Measurements from ENCODE around the gene MEX3B.

The MEX3B gene

GRCh38 chr15:82058026-82058425, 12.2 kb upstream of the MEX3B start:
- H2AFZ ChIP-seq (ENCODE audit: low read depth, low read length, severe bottlenecking): no peak overlapping the region
- no peaks in the 10 kb centered on the region for H3K79me2 ChIP-seq (ENCODE audit: insufficient read depth, low read length)
- no peak overlapping the region for H3K9ac ChIP-seq (ENCODE audit: low read length)
- TF ChIP-seq, protein P1, sequence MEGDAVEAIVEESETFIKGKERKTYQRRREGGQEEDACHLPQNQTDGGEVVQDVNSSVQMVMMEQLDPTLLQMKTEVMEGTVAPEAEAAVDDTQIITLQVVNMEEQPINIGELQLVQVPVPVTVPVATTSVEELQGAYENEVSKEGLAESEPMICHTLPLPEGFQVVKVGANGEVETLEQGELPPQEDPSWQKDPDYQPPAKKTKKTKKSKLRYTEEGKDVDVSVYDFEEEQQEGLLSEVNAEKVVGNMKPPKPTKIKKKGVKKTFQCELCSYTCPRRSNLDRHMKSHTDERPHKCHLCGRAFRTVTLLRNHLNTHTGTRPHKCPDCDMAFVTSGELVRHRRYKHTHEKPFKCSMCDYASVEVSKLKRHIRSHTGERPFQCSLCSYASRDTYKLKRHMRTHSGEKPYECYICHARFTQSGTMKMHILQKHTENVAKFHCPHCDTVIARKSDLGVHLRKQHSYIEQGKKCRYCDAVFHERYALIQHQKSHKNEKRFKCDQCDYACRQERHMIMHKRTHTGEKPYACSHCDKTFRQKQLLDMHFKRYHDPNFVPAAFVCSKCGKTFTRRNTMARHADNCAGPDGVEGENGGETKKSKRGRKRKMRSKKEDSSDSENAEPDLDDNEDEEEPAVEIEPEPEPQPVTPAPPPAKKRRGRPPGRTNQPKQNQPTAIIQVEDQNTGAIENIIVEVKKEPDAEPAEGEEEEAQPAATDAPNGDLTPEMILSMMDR (IDR thresholded peaks at IDR 0.05; ENCODE audit: insufficient read depth, low read length, poor library complexity, severe bottlenecking): no peak
- no peak for TF ChIP-seq EZH2phosphoT487 (conservative IDR thresholded peaks at IDR 0.05; ENCODE audit: low read length)
- no peak overlapping the region for H3K27ac ChIP-seq (ENCODE audit: low read depth, low read length)
- no peaks in the 10 kb centered on the region for H3K9me2 ChIP-seq (replicated peaks; ENCODE audit: insufficient read depth, low read length)
- no peaks in the 10 kb centered on the region for H4K20me1 ChIP-seq (ENCODE audit: low read depth, low read length)
- no peaks in the 10 kb centered on the region for H3K36me3 ChIP-seq (ENCODE audit: low read length)
- no peak overlapping the region for H3K4me3 ChIP-seq (ENCODE audit: insufficient read depth, low read length, poor library complexity, severe bottlenecking)
- 0 out of 2 replicates have a peak, but pooled peaks cover 3% of the 10 kb centered on the region for H3K27me3 ChIP-seq (ENCODE audit: low read length)
- no peaks in the 10 kb centered on the region for H3K9me3 ChIP-seq (ENCODE audit: insufficient read depth, low read length)
- no peaks in the 10 kb centered on the region for H3F3A ChIP-seq (ENCODE audit: insufficient read depth)
- H3K4me2 ChIP-seq (ENCODE audit: low read depth, low read length, poor library complexity, severe bottlenecking): no peak overlapping the region

DNA sequence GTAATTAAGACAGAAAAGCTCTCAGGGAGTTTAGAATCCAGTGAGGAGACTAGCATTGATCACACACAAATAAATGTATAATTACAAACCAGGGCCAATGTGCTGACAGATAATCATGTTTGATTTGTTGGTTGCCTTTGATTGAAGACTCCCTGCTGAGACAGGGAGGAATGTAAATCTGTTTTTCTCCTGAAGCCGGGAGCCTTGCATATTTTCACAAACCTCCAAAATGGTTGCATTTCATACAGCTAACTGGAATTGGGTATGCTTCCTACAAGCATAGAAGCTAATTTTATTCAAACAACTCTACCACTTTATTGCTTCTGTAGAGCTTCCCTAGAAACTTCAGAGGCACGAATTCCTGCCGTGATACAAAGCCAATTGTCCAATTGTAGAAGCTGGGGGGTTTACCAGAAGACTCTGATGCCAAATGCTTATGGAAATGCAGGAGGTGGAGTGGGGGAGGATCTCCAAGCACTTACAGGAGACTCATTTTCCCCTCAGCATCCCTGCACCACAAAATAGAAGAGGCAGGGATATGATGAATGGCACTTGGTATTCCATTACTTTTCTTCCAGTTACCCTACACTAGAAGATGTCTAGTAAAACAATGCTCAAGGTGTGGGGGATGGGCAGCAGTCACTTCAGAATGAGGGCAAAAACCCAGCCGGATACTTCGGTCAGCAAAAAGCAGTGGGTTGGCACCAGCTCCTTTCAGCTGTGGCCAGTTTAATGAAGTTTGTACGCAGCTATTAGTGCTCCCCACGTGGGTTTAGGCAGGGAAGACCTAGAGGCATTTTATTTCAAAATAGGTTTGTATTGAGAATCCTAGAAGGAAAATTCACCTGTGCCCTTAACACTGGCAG, 11.4 kb upstream of the MEX3B start:
- TF ChIP-seq, protein P1 (IDR thresholded peaks at IDR 0.05; ENCODE audit: insufficient read depth, low read length, poor library complexity, severe bottlenecking): no peak
- TF ChIP-seq EZH2phosphoT487 (conservative IDR thresholded peaks at IDR 0.05; ENCODE audit: low read length): no peak
- Histone ChIP-seq H3K9me2 (replicated peaks; ENCODE audit: insufficient read depth, low read length) (no peaks in the 10 kb centered on the region), H3K79me2 (ENCODE audit: insufficient read depth, low read length) (no peaks in the 10 kb centered on the region), H2AFZ (ENCODE audit: low read depth, low read length, severe bottlenecking) (no peak overlapping the region), H3K27ac (ENCODE audit: low read depth, low read length) (no peak overlapping the region), H3K9me3 (ENCODE audit: insufficient read depth, low read length) (no peaks in the 10 kb centered on the region), H3K36me3 (ENCODE audit: low read length) (no peaks in the 10 kb centered on the region), H3K27me3 (ENCODE audit: low read length) (0 out of 2 replicates have a peak, but pooled peaks cover 3% of the 10 kb centered on the region), H3F3A (ENCODE audit: insufficient read depth) (no peaks in the 10 kb centered on the region), H4K20me1 (ENCODE audit: low read depth, low read length) (no peaks in the 10 kb centered on the region), H3K4me2 (ENCODE audit: low read depth, low read length, poor library complexity, severe bottlenecking) (no peak overlapping the region), H3K9ac (ENCODE audit: low read length) (no peak overlapping the region), H3K4me3 (ENCODE audit: insufficient read depth, low read length, poor library complexity, severe bottlenecking) (no peak overlapping the region)

DNA sequence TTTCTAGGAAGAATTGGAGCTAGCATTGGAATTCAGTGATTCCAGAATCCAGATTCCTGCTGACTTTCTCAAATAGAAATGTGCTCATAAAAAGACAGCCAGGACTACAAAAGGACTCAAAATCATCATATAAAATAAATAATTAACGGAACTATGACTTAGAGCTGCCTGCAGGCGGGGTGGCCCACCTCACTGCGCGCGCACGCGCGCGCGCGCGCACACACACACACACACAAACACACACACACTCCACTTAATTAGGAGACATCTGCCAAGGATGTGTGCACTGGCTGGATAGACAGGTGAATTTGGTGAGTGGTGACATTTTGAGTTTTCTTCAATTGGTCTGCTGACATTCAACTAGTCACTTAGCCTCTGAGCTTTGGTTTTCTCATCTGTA, 6.9 kb upstream of the MEX3B start:
- Histone ChIP-seq H3K4me2 (ENCODE audit: low read depth, low read length, poor library complexity, severe bottlenecking) (no peak overlapping the region), H3K27me3 (ENCODE audit: low read length) (0 out of 2 replicates have a peak, but pooled peaks cover 3% of the 10 kb centered on the region), H3K9ac (ENCODE audit: low read length) (no peak overlapping the region), H4K20me1 (ENCODE audit: low read depth, low read length) (no peaks in the 10 kb centered on the region), H2AFZ (ENCODE audit: low read depth, low read length, severe bottlenecking) (no peak overlapping the region), H3K9me2 (replicated peaks; ENCODE audit: insufficient read depth, low read length) (no peaks in the 10 kb centered on the region), H3K9me3 (ENCODE audit: insufficient read depth, low read length) (no peaks in the 10 kb centered on the region), H3K79me2 (ENCODE audit: insufficient read depth, low read length) (no peaks in the 10 kb centered on the region), H3K36me3 (ENCODE audit: low read length) (no peaks in the 10 kb centered on the region), H3K4me3 (ENCODE audit: insufficient read depth, low read length, poor library complexity, severe bottlenecking) (no peak overlapping the region), H3F3A (ENCODE audit: insufficient read depth) (no peaks in the 10 kb centered on the region), H3K27ac (ENCODE audit: low read depth, low read length) (no peak overlapping the region)
- TF ChIP-seq EZH2phosphoT487 (conservative IDR thresholded peaks at IDR 0.05; ENCODE audit: low read length): no peak
- TF ChIP-seq, protein P1 (IDR thresholded peaks at IDR 0.05; ENCODE audit: insufficient read depth, low read length, poor library complexity, severe bottlenecking): no peak

Measured in SU-DHL-6 (cell line).